Sigmoid colon (tissue), 7 donors: ENCODE measurements around the gene LNPEP. TPM values are rescaled to one million over a fixed set of nuclear protein-coding genes. Genes with fewer than 3 reads are reported as not detected.

Experiments
- DNase-seq: peaks from one replicate; pipeline ENCODE4 v3.0.0-alpha.2; 2019
- H3K27ac ChIP-seq, 4 donors: fragments of 200-600 bp; sonication (generic); one replicate each; pipeline ENCODE4 v1.5.1; 2016 to 2019; ENCODE audit warnings: mild to moderate bottlenecking in 1 of 4
- H3K27me3 ChIP-seq, 3 donors: fragments of 200-600 bp; sonication (generic); one replicate each; pipeline ENCODE4 v1.5.1; 2019; ENCODE audit warnings: mild to moderate bottlenecking in 1 of 3
- H3K36me3 ChIP-seq, 4 donors: fragments of 200-600 bp; sonication (generic); one replicate each; pipeline ENCODE4 v1.5.1; 2016 to 2019
- H3K4me1 ChIP-seq, 4 donors: fragments of 200-600 bp; sonication (generic); one replicate each; pipeline ENCODE4 v1.5.1; 2017 to 2019
- H3K4me3 ChIP-seq, 4 donors: fragments of 200-600 bp; sonication (generic); one replicate each; pipeline ENCODE4 v1.5.1; 2017 to 2019; ENCODE audit warnings: mild to moderate bottlenecking in 2 of 4, moderate library complexity in 1 of 4
- H3K9me3 ChIP-seq, 4 donors: fragments of 200-600 bp in 3 of 4; sonication (generic) in 3 of 4; one replicate each; pipeline versions ENCODE4 v1.5.1 to v1.6.1; 2013 to 2019
- EP300 ChIP-seq, 4 donors: sonication (generic); formaldehyde crosslinking; IDR thresholded peaks; one replicate each; pipeline ENCODE4 v1.6.1; 2017; ENCODE audit warnings: antibody characterized with exemption in 4 of 4
- POLR2A ChIP-seq, 2 donors: fragments of 450-650 bp; IDR thresholded peaks; one replicate each; pipeline ENCODE4 v1.6.1; 2016; ENCODE audit warnings: antibody characterized with exemption in 2 of 2, mild to moderate bottlenecking in 2 of 2, moderate library complexity in 2 of 2
- POLR2AphosphoS5 ChIP-seq, 4 donors: sonication (generic); formaldehyde crosslinking; IDR thresholded peaks; one replicate each; pipeline ENCODE4 v1.6.1; 2017; ENCODE audit warnings: antibody characterized with exemption in 4 of 4
- WGBS, 2 donors: extraction: QIAGEN DNeasy Blood & Tissue Kit; methylation state at CpG; one replicate each; pipeline ENCODE4 v1.1.7; 2013; 5-methylcytosine and 5-hydroxymethylcytosine counted together
- intact Hi-C: fragments of 100-400 bp; cut with DNase I; formaldehyde crosslinking; loops from one replicate; pipeline ENCODE4 v1.15.1; 2023
- polyA plus RNA-seq, 3 donors: library from polyadenylated mRNA; stranded (reverse); fragments of 200-250 nt; gene quantifications; one replicate each; pipeline ENCODE4 v1.2.3, GENCODE V29; 2013
- total RNA-seq, 4 donors: library from RNA; depleted of rRNA; stranded (reverse); fragments of >200 nt; gene quantifications; one replicate each; pipeline ENCODE4 v1.1.0, GENCODE V29; 2016
- TF ChIP-seq, protein P1 (sequence below), 4 experiments: fragments of 450-650 bp in 3 of 4; fragments of 200-600 bp in 1 of 4; IDR thresholded peaks; one replicate each; pipeline ENCODE4 v1.5.1; 2016 to 2019; ENCODE audit warnings: antibody characterized with exemption in 4 of 4, mild to moderate bottlenecking in 3 of 4, moderate library complexity in 2 of 4
- donor health status: healthy with polysubstance abuse.
- donor health status: Bipolar disorder and iron deficiency.
- donor health status: healthy.

LNPEP gene
- total and polyA plus RNA-seq, 7 donors: 1.4 to 68.1 (median 45.2) TPM

DNA sequence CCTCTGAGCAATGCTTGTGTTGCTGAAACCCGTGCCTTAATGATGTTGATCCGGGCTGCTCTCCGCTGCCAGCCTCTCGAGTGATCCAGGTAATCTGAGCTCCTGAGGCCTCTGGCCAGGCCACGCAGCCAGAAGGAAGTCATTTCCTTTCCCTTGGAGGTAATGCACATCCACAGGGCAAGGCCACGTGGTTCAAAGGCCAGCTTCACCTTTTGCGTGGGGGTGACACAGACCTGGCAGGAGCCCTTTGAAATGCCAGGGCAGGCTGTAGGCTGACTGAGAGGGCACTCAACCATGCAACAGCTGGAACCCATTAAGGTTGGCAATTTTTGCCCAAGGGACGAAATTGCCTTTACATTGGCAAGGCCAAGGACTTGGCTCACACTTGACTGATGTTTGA lies 126.2 kb downstream of the LNPEP start:
- 85 to 88% methylated on average over 8 of the region's 8 CpGs for WGBS, 2 donors
- Histone ChIP-seq H3K9me3 (no peaks in the 10 kb centered on the region), H3K27ac (no peak overlapping the region), H3K36me3 (no peaks in the 10 kb centered on the region), H3K4me3 (no peak overlapping the region), H3K27me3 (no peaks in the 10 kb centered on the region), H3K4me1 (peaks cover 0 to 7% (median under 1%) of the 10 kb centered on the region in 4 donors)
- TF ChIP-seq POLR2AphosphoS5 (IDR thresholded peaks at IDR 0.05): no peak
- TF ChIP-seq POLR2A (IDR thresholded peaks at IDR 0.05): no peak
- TF ChIP-seq EP300 (IDR thresholded peaks at IDR 0.05): no peak
- TF ChIP-seq, protein P1, sequence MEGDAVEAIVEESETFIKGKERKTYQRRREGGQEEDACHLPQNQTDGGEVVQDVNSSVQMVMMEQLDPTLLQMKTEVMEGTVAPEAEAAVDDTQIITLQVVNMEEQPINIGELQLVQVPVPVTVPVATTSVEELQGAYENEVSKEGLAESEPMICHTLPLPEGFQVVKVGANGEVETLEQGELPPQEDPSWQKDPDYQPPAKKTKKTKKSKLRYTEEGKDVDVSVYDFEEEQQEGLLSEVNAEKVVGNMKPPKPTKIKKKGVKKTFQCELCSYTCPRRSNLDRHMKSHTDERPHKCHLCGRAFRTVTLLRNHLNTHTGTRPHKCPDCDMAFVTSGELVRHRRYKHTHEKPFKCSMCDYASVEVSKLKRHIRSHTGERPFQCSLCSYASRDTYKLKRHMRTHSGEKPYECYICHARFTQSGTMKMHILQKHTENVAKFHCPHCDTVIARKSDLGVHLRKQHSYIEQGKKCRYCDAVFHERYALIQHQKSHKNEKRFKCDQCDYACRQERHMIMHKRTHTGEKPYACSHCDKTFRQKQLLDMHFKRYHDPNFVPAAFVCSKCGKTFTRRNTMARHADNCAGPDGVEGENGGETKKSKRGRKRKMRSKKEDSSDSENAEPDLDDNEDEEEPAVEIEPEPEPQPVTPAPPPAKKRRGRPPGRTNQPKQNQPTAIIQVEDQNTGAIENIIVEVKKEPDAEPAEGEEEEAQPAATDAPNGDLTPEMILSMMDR (IDR thresholded peaks at IDR 0.05): no peak
- DNase-seq: no peak
- intact Hi-C loops: no loop called here

DNA sequence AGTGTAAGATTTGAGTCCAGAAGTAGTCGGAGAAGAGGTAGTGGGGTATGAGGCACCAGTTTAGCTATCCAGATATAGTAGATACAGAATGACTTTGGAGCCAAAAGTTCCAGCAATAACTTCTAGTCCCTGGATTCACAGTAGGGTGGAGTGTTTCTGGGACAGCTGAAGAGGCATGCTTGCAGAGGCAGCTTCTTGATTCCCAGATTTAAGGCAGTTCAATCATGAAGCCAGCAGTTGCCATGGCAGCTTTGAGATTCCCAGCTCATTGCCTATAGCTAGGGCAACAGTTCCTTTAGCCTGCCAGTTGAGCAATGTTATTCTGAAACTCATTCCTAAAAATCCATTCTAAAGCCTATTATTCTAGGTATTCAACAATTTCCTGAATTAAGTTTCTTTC lies 127.4 kb downstream of the LNPEP start:
- Histone ChIP-seq H3K27ac (no peak overlapping the region), H3K4me3 (no peak overlapping the region), H3K36me3 (no peaks in the 10 kb centered on the region), H3K27me3 (no peaks in the 10 kb centered on the region), H3K4me1 (peaks cover 0 to 17% (median 9%) of the 10 kb centered on the region in 4 donors), H3K9me3 (no peaks in the 10 kb centered on the region)
- intact Hi-C loops: no loop called here
- TF ChIP-seq, protein P1 (IDR thresholded peaks at IDR 0.05): no peak
- TF ChIP-seq POLR2AphosphoS5 (IDR thresholded peaks at IDR 0.05) (no peak), EP300 (IDR thresholded peaks at IDR 0.05) (no peak), POLR2A (IDR thresholded peaks at IDR 0.05) (no peak)
- no peak for DNase-seq
- WGBS, 2 donors: 90 to 96% methylated on average over 1 of the region's 1 CpG

DNA sequence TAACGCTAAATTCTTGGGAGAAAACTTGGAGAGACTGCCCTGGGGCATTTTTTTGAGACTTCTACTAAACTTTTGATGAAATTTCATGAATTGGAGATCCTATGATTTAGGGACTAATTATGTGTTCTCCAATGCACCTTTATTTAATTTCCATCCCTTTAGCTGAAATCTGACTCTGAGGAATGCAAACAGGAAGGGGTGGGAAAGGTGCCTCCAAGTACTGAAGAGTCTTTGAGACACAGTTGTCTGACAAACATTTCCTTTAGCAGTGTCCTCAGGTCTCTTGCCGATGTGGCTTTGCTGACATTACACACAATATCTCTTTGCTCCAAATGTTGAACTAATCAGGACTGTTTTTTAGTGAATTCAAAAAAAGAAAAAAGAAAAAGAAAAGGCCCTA lies 129.6 kb downstream of the LNPEP start:
- WGBS, 2 donors: 88 to 91% methylated on average over 2 of the region's 2 CpGs
- Histone ChIP-seq H3K27me3 (no peaks in the 10 kb centered on the region), H3K27ac (no peak overlapping the region), H3K4me3 (no peak overlapping the region), H3K9me3 (no peaks in the 10 kb centered on the region), H3K36me3 (no peaks in the 10 kb centered on the region), H3K4me1 (peaks cover 0 to 17% (median 9%) of the 10 kb centered on the region in 4 donors)
- DNase-seq: no peak
- TF ChIP-seq EP300 (IDR thresholded peaks at IDR 0.05): no peak
- no peak for TF ChIP-seq POLR2AphosphoS5 (IDR thresholded peaks at IDR 0.05)
- no peak for TF ChIP-seq POLR2A (IDR thresholded peaks at IDR 0.05)
- TF ChIP-seq, protein P1 (IDR thresholded peaks at IDR 0.05): no peak
- intact Hi-C loops: no loop called here

DNA sequence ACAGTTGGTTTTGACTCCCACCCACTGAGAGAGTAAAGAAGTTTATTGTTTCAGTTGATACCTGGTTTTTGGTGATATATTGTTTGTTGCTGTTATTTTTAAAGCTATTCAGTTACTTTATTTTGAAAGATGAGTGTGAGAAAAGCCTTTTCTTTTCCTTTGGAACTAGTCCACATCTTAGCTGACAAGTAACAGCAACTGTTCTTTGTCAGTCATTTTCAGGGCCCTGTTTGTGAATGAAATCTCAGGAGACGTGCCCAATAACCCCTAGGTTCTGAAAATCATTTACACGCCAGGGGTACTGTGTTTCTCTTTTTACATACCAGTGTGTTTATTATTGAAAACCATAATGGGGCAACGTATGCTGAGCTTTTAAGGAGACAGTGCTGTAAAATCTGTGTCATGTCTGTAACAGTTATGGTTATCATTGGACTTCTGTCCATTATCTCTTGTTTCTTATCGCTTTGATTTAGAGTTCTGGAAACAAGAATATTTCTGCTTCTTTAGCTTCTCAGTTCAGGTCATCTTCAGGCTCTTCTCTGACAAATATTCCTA lies 131.5 kb downstream of the LNPEP start:
- Histone ChIP-seq H3K27ac (peak overlapping the region in 2 of 4 donors; percentile 19 to 55), H3K9me3 (no peaks in the 10 kb centered on the region), H3K4me1 (peaks cover 0 to 32% (median 19%) of the 10 kb centered on the region in 4 donors), H3K36me3 (no peaks in the 10 kb centered on the region), H3K27me3 (no peaks in the 10 kb centered on the region), H3K4me3 (no peak overlapping the region)
- DNase-seq: no peak
- 77 to 85% methylated on average over 4 of the region's 4 CpGs for WGBS, 2 donors
- intact Hi-C loops: no loop called here
- TF ChIP-seq, protein P1 (IDR thresholded peaks at IDR 0.05): no peak
- TF ChIP-seq EP300 (IDR thresholded peaks at IDR 0.05): no peak
- peak in 2 of 4 donors; percentile 65 for TF ChIP-seq POLR2AphosphoS5 (IDR thresholded peaks at IDR 0.05)
- no peak for TF ChIP-seq POLR2A (IDR thresholded peaks at IDR 0.05)

DNA sequence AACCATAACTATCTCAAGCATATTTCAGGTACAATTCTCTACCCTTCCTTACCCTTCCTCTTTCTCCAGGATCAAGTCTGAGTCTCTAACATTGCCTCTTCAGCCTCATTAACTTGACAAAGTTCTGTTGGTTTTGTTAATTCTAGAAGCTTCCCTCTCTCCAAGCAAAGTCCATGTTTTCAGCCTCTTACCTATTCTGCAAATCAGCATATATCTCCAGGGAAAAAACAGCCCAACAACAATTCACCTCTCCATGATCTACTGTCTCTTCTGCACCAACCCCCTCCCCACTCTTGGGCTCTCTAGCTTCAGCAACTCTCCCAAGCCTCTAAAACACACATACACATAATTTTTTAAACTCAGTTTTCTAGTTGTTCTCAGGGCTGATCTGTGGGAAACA lies 134.4 kb downstream of the LNPEP start:
- DNase-seq: no peak
- no peak overlapping the region for H3K4me3 ChIP-seq
- TF ChIP-seq, protein P1 (IDR thresholded peaks at IDR 0.05): no peak
- no peak for TF ChIP-seq POLR2A (IDR thresholded peaks at IDR 0.05)
- TF ChIP-seq POLR2AphosphoS5 (IDR thresholded peaks at IDR 0.05): no peak
- TF ChIP-seq EP300 (IDR thresholded peaks at IDR 0.05): no peak
- H3K36me3 ChIP-seq: no peaks in the 10 kb centered on the region
- H3K27ac ChIP-seq: peak overlapping the region in 3 of 4 donors; percentile 69 to 81 (median 78)
- peaks cover 0 to 32% (median 19%) of the 10 kb centered on the region in 4 donors for H3K4me1 ChIP-seq
- H3K9me3 ChIP-seq: no peaks in the 10 kb centered on the region
- no peaks in the 10 kb centered on the region for H3K27me3 ChIP-seq
- intact Hi-C loops: no loop called here
